Type B pancreatic cell (in vitro differentiated cells): Measurements from ENCODE around the gene C6orf136. TPM values are rescaled to one million over a fixed set of nuclear protein-coding genes. Genes with fewer than 3 reads are reported as not detected.
A peak's percentile ranks its signal among the peaks of the same experiment; 100 is the strongest.

Source experiments
- DNase-seq: peaks from one replicate; pipeline ENCODE4 v3.0.0; 2021; ENCODE audit warnings: mixed read lengths; ENCODE audit not compliant: unreplicated experiment; ENCODE audit errors: extremely low spot score
- H3K27ac Mint-ChIP-seq: 2 replicates; pipeline ENCODE4 v1.8.0; 2021; ENCODE audit warnings: mild to moderate bottlenecking, mixed read lengths
- H3K27me3 Mint-ChIP-seq: 2 replicates; pipeline ENCODE4 v1.8.0; 2021; ENCODE audit warnings: mixed read lengths
- H3K36me3 Mint-ChIP-seq: 2 replicates; pipeline ENCODE4 v1.8.0; 2021; ENCODE audit warnings: mixed read lengths
- H3K4me1 Mint-ChIP-seq: one replicate; pipeline ENCODE4 v1.8.0; 2021; ENCODE audit warnings: mixed read lengths; ENCODE audit not compliant: unreplicated experiment
- H3K4me3 Mint-ChIP-seq: 2 replicates; pipeline ENCODE4 v1.8.0; 2021; ENCODE audit warnings: mild to moderate bottlenecking, mixed read lengths
- H3K9me3 Mint-ChIP-seq: 2 replicates; pipeline ENCODE4 v1.8.0; 2021; ENCODE audit warnings: mixed read lengths
- CTCF ChIP-seq: fragments of 200-600 bp; sonication (generic); conservative IDR thresholded peaks from 2 replicates; pipeline ENCODE4 v1.5.0; 2021; ENCODE audit warnings: antibody characterized with exemption, mild to moderate bottlenecking
- total RNA-seq: library from RNA; stranded (reverse); gene quantifications from 2 replicates; pipeline ENCODE4 v1.2.1, GENCODE V29; 2021; ENCODE audit warnings: low replicate concordance

C6orf136 gene
- total RNA-seq, 1 donor from 2014 or later = 16.0 TPM

GRCh38 chr6:30700340-30700739, 53.4 kb downstream of the C6orf136 start:
- no peaks in the 10 kb centered on the region for H3K9me3 Mint-ChIP-seq

More at GRCh38 chr6:30700340-30700739, 53.4 kb downstream of the C6orf136 start:
- no peak overlapping the region for H3K4me3 Mint-ChIP-seq
- peak overlapping the region; percentile 82 for H3K27ac Mint-ChIP-seq
- H3K36me3 Mint-ChIP-seq = peaks cover 25% of the 10 kb centered on the region
- DNase-seq = no peak
- H3K27me3 Mint-ChIP-seq = no peaks in the 10 kb centered on the region
- TF ChIP-seq CTCF = no peak
- no peaks in the 10 kb centered on the region for H3K4me1 Mint-ChIP-seq

Other genes starting within 250 kb of the C6orf136 start
- 50.8 and 109 TPM in 2 replicates for gene HLA-E, start 157.6 kb upstream of the C6orf136 start, total RNA-seq
- 59.3 and 67.1 TPM in 2 replicates for gene GNL1, start 90.6 kb upstream of the C6orf136 start, total RNA-seq
- 10.7 and 32.5 TPM in 2 replicates for gene PRR3, start 89.8 kb upstream of the C6orf136 start, total RNA-seq
- gene ABCF1, start 75.7 kb upstream of the C6orf136 start, total RNA-seq = 64.2 and 69.2 TPM in 2 replicates
- gene PPP1R10, start 29.9 kb upstream of the C6orf136 start, total RNA-seq = 84.3 and 116 TPM in 2 replicates
- gene MRPS18B, start 29.3 kb upstream of the C6orf136 start, total RNA-seq = 39.8 and 45.3 TPM in 2 replicates
- 23.1 and 47.0 TPM in 2 replicates for gene ATAT1, start 20.3 kb upstream of the C6orf136 start, total RNA-seq
- 29.0 and 29.6 TPM in 2 replicates for gene DHX16, start 25.9 kb downstream of the C6orf136 start, total RNA-seq
- 16.8 and 33.1 TPM in 2 replicates for gene PPP1R18, start 39.5 kb downstream of the C6orf136 start, total RNA-seq
- gene NRM, start 43.9 kb downstream of the C6orf136 start, total RNA-seq = 21.8 and 48.9 TPM in 2 replicates
- gene MDC1, start 70.1 kb downstream of the C6orf136 start, total RNA-seq = 30.1 and 71.3 TPM in 2 replicates
- 560 and 1,225 TPM in 2 replicates for gene TUBB, start 73.2 kb downstream of the C6orf136 start, total RNA-seq
- gene FLOT1, start 95.6 kb downstream of the C6orf136 start, total RNA-seq = 72.9 and 94.8 TPM in 2 replicates
- gene IER3, start 97.4 kb downstream of the C6orf136 start, total RNA-seq = 24.3 and 40.1 TPM in 2 replicates
- gene DDR1, start 237.4 kb downstream of the C6orf136 start, total RNA-seq = 197 and 315 TPM in 2 replicates